Astrocyte of the spinal cord (primary cell): Measurements from ENCODE around the gene NDFIP2.

Experiments used
- DNase-seq: peaks from one replicate; pipeline ENCODE4 v3.0.0; 2011; ENCODE audit warnings: low read depth, low spot score
- H3K4me3 ChIP-seq: 2 replicates; pipeline ENCODE4 v1.5.1; 2011; ENCODE audit warnings: low read depth, mild to moderate bottlenecking, low read length, moderate library complexity
- CTCF ChIP-seq: IDR thresholded peaks from 2 replicates; pipeline ENCODE4 v1.5.1; 2012; ENCODE audit warnings: low read depth, mild to moderate bottlenecking, low read length, inconsistent platforms
- in situ Hi-C: cut with HindIII; loops from 2 replicates; pipeline ENCODE4 v1.10.0; 2017; ENCODE audit warnings: low sequenced_read_pairs

The NDFIP2 gene

DNA sequence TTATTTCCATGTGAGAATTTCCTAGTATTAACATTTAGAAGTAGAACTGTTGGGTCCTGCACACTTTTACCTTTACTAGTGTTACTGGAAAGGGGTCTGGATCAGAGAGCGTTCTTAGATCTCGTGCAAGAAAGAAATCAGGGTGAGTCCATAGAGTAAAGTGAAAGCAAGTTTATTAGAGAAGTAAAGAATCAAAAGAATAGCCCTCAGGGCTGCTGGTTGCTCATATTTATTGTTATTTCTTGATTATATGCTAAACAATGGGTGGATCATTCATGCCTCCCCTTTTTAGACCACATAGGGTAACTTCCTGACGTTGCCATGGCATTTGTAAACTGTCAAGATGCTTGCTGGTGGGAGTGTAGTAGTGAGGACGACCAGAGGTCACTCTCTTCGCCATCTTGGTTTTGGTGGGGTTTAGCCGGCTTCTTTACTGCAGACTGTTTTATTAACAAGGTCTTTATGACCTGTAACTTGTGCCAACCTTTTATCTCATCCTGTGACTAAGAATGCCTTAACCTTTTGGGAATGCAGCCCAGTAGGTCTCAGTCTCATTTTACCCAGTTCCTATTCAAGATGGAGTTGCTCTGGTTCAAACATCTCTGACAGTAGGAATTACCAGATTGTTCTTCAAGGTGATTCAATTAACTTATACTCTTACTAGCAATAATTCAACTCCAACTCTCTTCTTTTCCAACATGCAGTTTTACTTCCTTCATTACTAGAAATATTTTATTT, 27.4 kb downstream of the NDFIP2 start:
- in situ Hi-C loops: no loop called here
- TF ChIP-seq CTCF: no peak
- no peak overlapping the region for H3K4me3 ChIP-seq
- DNase-seq: no peak

DNA sequence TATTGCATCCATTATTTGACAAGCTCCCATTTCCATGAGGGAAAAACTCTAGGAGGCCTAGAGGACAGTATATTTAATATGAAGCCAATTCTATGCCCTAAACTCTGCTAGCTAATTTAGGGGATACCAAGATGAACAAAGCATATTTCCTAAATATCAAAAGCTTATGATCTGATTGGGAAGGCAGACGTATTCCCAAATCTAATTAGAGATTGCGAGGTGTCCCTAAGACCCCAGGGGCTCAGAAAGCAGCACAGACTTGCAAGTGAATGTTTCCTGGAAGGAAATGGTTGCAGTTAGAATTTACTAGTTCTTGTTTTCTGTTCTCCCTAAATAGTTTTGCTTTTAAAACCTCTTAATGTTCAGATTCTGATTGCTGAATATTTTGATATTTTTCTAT, 30.7 kb downstream of the NDFIP2 start:
- DNase-seq: no peak
- TF ChIP-seq CTCF: no peak
- no peak overlapping the region for H3K4me3 ChIP-seq
- in situ Hi-C loops: no loop called here

DNA sequence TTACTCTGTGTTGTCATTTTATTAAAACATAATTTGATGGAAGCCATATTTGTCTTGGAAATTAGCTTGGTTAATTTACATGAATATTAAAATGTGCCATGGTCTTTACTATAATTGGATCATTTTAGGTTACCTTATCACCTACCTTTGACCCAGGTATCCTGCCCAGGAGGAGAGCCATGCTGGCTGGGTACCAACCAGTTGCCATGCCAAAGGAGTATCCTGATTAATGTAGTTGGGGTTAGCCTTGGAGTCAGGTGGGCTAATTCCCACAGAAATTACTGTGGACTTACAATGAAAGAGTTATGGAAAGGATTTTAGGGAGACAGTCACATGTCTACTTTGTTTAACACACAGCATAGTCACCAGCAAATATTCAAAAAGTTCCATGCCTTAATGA, 32.0 kb downstream of the NDFIP2 start:
- TF ChIP-seq CTCF: no peak
- in situ Hi-C loops: no loop called here
- no peak for DNase-seq
- no peak overlapping the region for H3K4me3 ChIP-seq

DNA sequence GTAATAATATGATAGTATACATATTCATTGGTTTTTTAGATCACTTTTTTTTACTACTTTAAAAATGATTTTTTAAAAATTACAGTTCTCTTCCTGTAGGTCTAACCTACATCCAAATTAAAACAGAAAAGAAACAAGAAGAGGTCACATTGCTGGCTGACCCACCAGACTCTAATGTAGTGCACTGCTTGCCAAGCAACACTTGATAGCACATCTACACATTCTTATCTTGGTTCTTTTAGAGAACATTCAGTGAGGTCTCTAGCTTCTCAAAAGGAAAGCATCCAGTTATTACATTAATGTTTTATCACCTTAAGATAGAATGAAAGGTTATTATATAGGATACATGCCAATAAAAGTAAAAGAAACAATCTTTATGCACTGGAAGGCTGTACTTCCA, 35.6 kb downstream of the NDFIP2 start:
- no peak for DNase-seq

DNA sequence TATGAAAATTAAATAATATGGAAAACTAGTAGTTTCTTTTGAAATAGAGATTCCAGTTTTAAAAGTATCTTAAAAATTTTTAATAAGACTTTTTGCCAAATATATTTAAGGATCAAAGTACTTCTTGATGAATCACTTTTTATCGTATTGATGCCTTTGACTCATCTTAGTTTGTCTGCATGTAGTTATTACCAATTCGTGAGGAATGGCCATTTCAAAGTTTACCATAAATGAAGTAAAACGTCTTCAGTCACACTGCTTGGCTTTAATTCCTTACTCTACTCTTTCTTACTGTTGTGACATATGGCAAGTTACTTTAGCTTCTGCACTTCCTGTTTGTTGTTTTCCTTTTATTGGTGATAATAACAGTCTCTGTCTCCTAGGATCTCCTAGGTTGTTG, 38.3 kb downstream of the NDFIP2 start:
- TF ChIP-seq CTCF: no peak
- H3K4me3 ChIP-seq: no peak overlapping the region
- in situ Hi-C loops: no loop called here
- DNase-seq: peak; percentile 24

More for the DNA sequence above, 35.6 kb downstream of the NDFIP2 start:
- in situ Hi-C loops: no loop called here
- no peak for TF ChIP-seq CTCF
- H3K4me3 ChIP-seq: no peak overlapping the region

DNA sequence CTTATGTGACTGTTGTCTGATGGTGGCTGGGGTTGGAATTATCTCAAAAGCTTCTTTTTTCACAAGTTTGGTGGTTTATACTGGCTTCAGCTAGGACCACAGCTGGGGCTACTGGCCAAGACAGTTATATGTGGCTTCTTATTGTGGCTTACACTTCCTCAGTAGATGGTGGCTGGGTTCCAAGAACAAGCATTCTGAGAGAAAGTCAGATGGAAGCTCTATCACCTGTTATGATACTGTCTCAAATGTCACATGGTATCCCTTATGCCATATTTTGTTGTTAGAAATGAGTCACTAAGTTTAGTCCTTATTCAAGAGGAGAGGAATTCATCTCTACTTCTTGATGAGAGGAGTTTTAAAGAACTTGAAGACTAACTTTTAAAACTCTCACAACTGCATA, 41.6 kb downstream of the NDFIP2 start:
- in situ Hi-C loops: no loop called here
- DNase-seq: peak; percentile 93
- TF ChIP-seq CTCF: no peak
- no peak overlapping the region for H3K4me3 ChIP-seq
